HepG2 (cell line): ENCODE results near the gene TMEM19. TPM values are rescaled to one million over a fixed set of nuclear protein-coding genes. Genes with fewer than 3 reads are reported as not detected.

Source experiments
- CSRNP1 ChIP-seq: sonication (generic); formaldehyde crosslinking; IDR thresholded peaks from 2 replicates; pipeline ENCODE4 v1.8.1; 2023; ENCODE audit warnings: mild to moderate bottlenecking, missing genetic modification reagents
- EEA1 ChIP-seq: sonication (generic); formaldehyde crosslinking; IDR thresholded peaks from 2 replicates; pipeline ENCODE4 v1.5.1; 2020; ENCODE audit warnings: mild to moderate bottlenecking, missing genetic modification reagents, borderline replicate concordance
- MBD4 ChIP-seq: IDR thresholded peaks from 2 replicates; pipeline ENCODE4 v1.6.1; 2012; ENCODE audit warnings: low read length, inconsistent platforms, borderline replicate concordance
- NONO ChIP-seq, 2 experiments: fragments of 450-650 bp in 1 of 2; sonication (generic) in 1 of 2; formaldehyde crosslinking in 1 of 2; IDR thresholded peaks in 1 of 2; conservative IDR thresholded peaks in 1 of 2; 2 replicates each; pipeline versions ENCODE4 v1.6.1 to v1.8.0; 2017 to 2022; ENCODE audit warnings: mild to moderate bottlenecking in 1 of 2, missing genetic modification reagents in 1 of 2, moderate library complexity in 1 of 2
- ZNF20 ChIP-seq: sonication (generic); formaldehyde crosslinking; IDR thresholded peaks from 2 replicates; pipeline ENCODE4 v1.4.0; 2020; ENCODE audit warnings: mild to moderate bottlenecking, moderate library complexity, missing genetic modification reagents
- ZNF687 ChIP-seq: sonication (generic); formaldehyde crosslinking; IDR thresholded peaks from 2 replicates; pipeline ENCODE4 v1.5.1; 2020; ENCODE audit warnings: mild to moderate bottlenecking, missing genetic modification reagents, moderate library complexity
- polyA plus RNA-seq, 8 experiments: library from polyadenylated mRNA; depleted of rRNA in 3 of 8; stranded (reverse) in 7 of 8; unstranded in 1 of 8; fragments of >200 nt; fragmentation: Illumina TruSeq in 4 of 8; extraction: Trizol in 4 of 8; gene quantifications; 2 replicates each; pipeline versions ENCODE4 v1.2.1 to v1.2.3, GENCODE V29; 2011 to 2016; ENCODE audit warnings: low read depth in 4 of 8, missing spikeins in 1 of 8, mixed read lengths in 1 of 8; ENCODE audit not compliant: insufficient read depth in 1 of 8
- total RNA-seq, 5 experiments: library from RNA; depleted of rRNA; stranded (reverse); fragments of >200 nt; fragmentation: Illumina TruSeq; extraction: Trizol; gene quantifications; 2 replicates each; pipeline ENCODE4 v1.2.3, GENCODE V29; 2016; ENCODE audit warnings: low read depth in 1 of 5
- TF ChIP-seq, protein P1 (sequence below): sonication (generic); formaldehyde crosslinking; IDR thresholded peaks from 2 replicates; pipeline ENCODE4 v1.5.0; 2020; ENCODE audit warnings: mild to moderate bottlenecking, missing genetic modification reagents, borderline replicate concordance
- TF ChIP-seq, protein P2 (sequence below): IDR thresholded peaks from 2 replicates; pipeline ENCODE4 v1.6.1; 2016; ENCODE audit warnings: mild to moderate bottlenecking
- TF ChIP-seq, protein P3 (sequence below): sonication (generic); formaldehyde crosslinking; IDR thresholded peaks from 2 replicates; pipeline ENCODE4 v1.5.1; 2020; ENCODE audit warnings: mild to moderate bottlenecking, moderate library complexity, missing genetic modification reagents

TMEM19 gene
- total and polyA plus RNA-seq, 2 of the 13 experiments (the other 11 are each of a cell fraction or from before 2014, with no cell fraction given): 16.9 to 22.5 TPM

DNA sequence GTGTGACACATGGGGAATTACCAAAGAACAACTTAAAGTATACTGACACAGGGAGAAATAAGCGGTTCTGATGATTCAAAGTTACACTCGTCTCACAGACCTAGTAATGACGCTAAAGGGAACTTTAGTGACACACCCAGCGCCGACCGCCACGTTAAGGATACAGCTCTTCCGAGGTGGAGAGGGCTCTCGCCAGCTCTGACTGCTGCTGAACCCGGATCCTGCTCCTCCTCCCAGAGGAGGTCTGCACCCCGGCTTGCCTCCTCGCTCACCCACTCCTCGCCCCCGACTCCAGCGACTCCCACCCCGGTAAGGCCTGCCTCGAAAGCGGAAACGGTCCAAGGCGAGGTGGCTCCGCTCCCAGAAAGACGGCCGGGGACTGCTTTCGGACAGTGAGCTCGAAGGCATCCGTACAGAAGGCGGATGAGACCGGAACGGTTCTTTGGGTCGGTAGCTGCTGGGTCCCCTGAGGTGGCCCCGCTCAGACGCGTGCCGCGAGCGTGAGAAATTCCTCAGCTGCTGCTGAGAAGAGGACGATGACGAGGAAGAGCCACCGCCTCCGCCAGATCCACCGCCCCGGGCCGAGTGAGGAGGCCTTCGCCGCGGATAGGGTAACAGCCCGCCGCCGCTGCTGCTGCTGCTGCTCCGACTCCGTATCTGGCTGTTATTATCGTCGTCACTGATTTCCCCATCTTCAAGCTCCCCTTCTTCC, 22.9 kb upstream of the TMEM19 start (continued):
- TF ChIP-seq, protein P1, sequence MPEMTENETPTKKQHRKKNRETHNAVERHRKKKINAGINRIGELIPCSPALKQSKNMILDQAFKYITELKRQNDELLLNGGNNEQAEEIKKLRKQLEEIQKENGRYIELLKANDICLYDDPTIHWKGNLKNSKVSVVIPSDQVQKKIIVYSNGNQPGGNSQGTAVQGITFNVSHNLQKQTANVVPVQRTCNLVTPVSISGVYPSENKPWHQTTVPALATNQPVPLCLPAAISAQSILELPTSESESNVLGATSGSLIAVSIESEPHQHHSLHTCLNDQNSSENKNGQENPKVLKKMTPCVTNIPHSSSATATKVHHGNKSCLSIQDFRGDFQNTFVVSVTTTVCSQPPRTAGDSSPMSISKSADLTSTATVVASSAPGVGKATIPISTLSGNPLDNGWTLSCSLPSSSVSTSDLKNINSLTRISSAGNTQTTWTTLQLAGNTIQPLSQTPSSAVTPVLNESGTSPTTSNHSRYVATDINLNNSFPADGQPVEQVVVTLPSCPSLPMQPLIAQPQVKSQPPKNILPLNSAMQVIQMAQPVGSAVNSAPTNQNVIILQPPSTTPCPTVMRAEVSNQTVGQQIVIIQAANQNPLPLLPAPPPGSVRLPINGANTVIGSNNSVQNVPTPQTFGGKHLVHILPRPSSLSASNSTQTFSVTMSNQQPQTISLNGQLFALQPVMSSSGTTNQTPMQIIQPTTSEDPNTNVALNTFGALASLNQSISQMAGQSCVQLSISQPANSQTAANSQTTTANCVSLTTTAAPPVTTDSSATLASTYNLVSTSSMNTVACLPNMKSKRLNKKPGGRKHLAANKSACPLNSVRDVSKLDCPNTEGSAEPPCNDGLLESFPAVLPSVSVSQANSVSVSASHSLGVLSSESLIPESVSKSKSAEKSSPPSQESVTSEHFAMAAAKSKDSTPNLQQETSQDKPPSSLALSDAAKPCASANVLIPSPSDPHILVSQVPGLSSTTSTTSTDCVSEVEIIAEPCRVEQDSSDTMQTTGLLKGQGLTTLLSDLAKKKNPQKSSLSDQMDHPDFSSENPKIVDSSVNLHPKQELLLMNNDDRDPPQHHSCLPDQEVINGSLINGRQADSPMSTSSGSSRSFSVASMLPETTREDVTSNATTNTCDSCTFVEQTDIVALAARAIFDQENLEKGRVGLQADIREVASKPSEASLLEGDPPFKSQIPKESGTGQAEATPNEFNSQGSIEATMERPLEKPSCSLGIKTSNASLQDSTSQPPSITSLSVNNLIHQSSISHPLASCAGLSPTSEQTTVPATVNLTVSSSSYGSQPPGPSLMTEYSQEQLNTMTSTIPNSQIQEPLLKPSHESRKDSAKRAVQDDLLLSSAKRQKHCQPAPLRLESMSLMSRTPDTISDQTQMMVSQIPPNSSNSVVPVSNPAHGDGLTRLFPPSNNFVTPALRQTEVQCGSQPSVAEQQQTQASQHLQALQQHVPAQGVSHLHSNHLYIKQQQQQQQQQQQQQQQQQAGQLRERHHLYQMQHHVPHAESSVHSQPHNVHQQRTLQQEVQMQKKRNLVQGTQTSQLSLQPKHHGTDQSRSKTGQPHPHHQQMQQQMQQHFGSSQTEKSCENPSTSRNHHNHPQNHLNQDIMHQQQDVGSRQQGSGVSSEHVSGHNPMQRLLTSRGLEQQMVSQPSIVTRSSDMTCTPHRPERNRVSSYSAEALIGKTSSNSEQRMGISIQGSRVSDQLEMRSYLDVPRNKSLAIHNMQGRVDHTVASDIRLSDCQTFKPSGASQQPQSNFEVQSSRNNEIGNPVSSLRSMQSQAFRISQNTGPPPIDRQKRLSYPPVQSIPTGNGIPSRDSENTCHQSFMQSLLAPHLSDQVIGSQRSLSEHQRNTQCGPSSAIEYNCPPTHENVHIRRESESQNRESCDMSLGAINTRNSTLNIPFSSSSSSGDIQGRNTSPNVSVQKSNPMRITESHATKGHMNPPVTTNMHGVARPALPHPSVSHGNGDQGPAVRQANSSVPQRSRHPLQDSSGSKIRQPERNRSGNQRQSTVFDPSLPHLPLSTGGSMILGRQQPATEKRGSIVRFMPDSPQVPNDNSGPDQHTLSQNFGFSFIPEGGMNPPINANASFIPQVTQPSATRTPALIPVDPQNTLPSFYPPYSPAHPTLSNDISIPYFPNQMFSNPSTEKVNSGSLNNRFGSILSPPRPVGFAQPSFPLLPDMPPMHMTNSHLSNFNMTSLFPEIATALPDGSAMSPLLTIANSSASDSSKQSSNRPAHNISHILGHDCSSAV: no peak
- TF ChIP-seq, protein P2, sequence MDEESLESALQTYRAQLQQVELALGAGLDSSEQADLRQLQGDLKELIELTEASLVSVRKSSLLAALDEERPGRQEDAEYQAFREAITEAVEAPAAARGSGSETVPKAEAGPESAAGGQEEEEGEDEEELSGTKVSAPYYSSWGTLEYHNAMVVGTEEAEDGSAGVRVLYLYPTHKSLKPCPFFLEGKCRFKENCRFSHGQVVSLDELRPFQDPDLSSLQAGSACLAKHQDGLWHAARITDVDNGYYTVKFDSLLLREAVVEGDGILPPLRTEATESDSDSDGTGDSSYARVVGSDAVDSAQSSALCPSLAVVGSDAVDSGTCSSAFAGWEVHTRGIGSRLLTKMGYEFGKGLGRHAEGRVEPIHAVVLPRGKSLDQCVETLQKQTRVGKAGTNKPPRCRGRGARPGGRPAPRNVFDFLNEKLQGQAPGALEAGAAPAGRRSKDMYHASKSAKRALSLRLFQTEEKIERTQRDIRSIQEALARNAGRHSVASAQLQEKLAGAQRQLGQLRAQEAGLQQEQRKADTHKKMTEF: no peak
- TF ChIP-seq NONO (IDR thresholded peaks at IDR 0.05) (no peak), NONO (CRISPR knock-in tag; conservative IDR thresholded peaks at IDR 0.05) (no peak), CSRNP1 (CRISPR knock-in tag) (no peak), ZNF687 (CRISPR knock-in tag) (peak; percentile 82), ZNF20 (CRISPR knock-in tag) (no peak), MBD4 (no peak), EEA1 (CRISPR knock-in tag) (no peak)
- TF ChIP-seq, protein P3, sequence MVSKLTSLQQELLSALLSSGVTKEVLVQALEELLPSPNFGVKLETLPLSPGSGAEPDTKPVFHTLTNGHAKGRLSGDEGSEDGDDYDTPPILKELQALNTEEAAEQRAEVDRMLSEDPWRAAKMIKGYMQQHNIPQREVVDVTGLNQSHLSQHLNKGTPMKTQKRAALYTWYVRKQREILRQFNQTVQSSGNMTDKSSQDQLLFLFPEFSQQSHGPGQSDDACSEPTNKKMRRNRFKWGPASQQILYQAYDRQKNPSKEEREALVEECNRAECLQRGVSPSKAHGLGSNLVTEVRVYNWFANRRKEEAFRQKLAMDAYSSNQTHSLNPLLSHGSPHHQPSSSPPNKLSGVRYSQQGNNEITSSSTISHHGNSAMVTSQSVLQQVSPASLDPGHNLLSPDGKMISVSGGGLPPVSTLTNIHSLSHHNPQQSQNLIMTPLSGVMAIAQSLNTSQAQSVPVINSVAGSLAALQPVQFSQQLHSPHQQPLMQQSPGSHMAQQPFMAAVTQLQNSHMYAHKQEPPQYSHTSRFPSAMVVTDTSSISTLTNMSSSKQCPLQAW: peak; percentile 19; the same call in 1 of the 2 replicates
